Loucy (cell line): ENCODE data around the gene SEMA4C.

ENCODE experiments used
- H2AFZ ChIP-seq: fragments of 200-600 bp; sonication (generic); 2 replicates; pipeline ENCODE4 v1.6.0; 2016; ENCODE audit warnings: antibody characterized with exemption, mild to moderate bottlenecking, low read length, moderate library complexity
- H3F3A ChIP-seq: fragments of 200-600 bp; 2 replicates; pipeline ENCODE4 v1.6.0; 2016; ENCODE audit warnings: antibody characterized with exemption, low read depth, mild to moderate bottlenecking
- H3K27me3 ChIP-seq: fragments of 200-600 bp; sonication (generic); 2 replicates; pipeline ENCODE4 v1.6.1; 2014; ENCODE audit warnings: low read length, mild to moderate bottlenecking; ENCODE audit not compliant: insufficient read depth, poor library complexity, severe bottlenecking
- H3K36me3 ChIP-seq: fragments of 200-600 bp; sonication (generic); 2 replicates; pipeline ENCODE4 v1.6.1; 2016; ENCODE audit warnings: low read length; ENCODE audit not compliant: insufficient read depth
- H3K4me1 ChIP-seq: fragments of 200-600 bp; sonication (generic); 2 replicates; pipeline ENCODE4 v1.5.1; 2014; ENCODE audit warnings: low read length, mild to moderate bottlenecking; ENCODE audit not compliant: insufficient read depth, poor library complexity, severe bottlenecking
- H3K4me2 ChIP-seq: fragments of 200-600 bp; sonication (generic); 2 replicates; pipeline ENCODE4 v1.6.0; 2014; ENCODE audit warnings: antibody characterized with exemption, low read length, low read depth, mild to moderate bottlenecking; ENCODE audit not compliant: poor library complexity, severe bottlenecking
- H3K4me3 ChIP-seq: fragments of 200-600 bp; sonication (generic); 2 replicates; pipeline ENCODE4 v1.5.1; 2014; ENCODE audit warnings: low read length, mild to moderate bottlenecking, mixed read lengths; ENCODE audit not compliant: poor library complexity, severe bottlenecking
- H3K79me2 ChIP-seq: fragments of 200-600 bp; sonication (generic); 2 replicates; pipeline ENCODE4 v1.6.1; 2014; ENCODE audit warnings: low read length; ENCODE audit not compliant: insufficient read depth
- H3K9ac ChIP-seq: fragments of 200-600 bp; sonication (generic); 2 replicates; pipeline ENCODE4 v1.6.0; 2014; ENCODE audit warnings: mild to moderate bottlenecking, low read depth, low read length, moderate library complexity; ENCODE audit not compliant: poor library complexity, severe bottlenecking
- H3K9me2 ChIP-seq: fragments of 200-600 bp; sonication (generic); replicated peaks from 2 replicates; pipeline ENCODE4 v1.6.1; 2016; ENCODE audit warnings: low read depth, low read length, mixed read lengths
- H3K9me3 ChIP-seq: fragments of 200-600 bp; sonication (generic); 2 replicates; pipeline ENCODE4 v1.6.1; 2014; ENCODE audit warnings: mild to moderate bottlenecking, antibody characterized with exemption, low read length, low read depth; ENCODE audit not compliant: insufficient read depth
- H4K20me1 ChIP-seq: fragments of 200-600 bp; sonication (generic); 2 replicates; pipeline ENCODE4 v1.6.0; 2014; ENCODE audit warnings: antibody characterized with exemption, low read length, mild to moderate bottlenecking; ENCODE audit not compliant: insufficient read depth, poor library complexity, severe bottlenecking
- EZH2phosphoT487 ChIP-seq: fragments of 200-600 bp; IDR thresholded peaks from 2 replicates; pipeline ENCODE4 v1.6.1; 2018; ENCODE audit warnings: antibody characterized with exemption, mild to moderate bottlenecking, moderate library complexity, borderline replicate concordance
- TF ChIP-seq, protein P1 (sequence below): fragments of 200-600 bp; sonication (generic); conservative IDR thresholded peaks from 2 replicates; pipeline ENCODE4 v1.5.1; 2014; ENCODE audit warnings: mild to moderate bottlenecking, antibody characterized with exemption, low read length

Gene SEMA4C

DNA sequence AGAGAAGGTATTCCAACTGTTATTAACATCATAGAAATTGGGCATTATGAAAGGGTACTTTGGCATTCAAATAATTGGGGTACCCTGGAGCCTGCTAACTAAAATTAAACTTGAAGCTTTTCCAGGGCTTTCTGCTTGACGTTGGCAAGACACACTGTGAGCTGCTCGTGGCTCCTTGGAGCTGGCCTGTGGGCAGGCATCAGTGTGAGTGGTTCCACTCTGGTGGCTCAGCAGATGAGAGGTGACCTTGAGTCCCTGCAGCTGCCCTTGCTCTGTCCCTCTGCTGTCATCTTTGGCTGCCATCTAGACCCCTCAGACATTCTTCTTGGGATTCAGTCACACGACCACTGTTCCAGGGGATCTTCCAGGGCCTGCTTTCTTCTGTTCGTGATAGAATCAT is 47.1 kb downstream of the SEMA4C start:
- Histone ChIP-seq H3K9me3 (no peaks in the 10 kb centered on the region), H3K4me2 (peak overlapping the region; percentile 47), H3K4me1 (peaks cover 43% of the 10 kb centered on the region), H4K20me1 (peaks cover 62% of the 10 kb centered on the region), H3K9me2 (no peaks in the 10 kb centered on the region), H3F3A (no peaks in the 10 kb centered on the region), H3K36me3 (peaks cover 41% of the 10 kb centered on the region), H3K27me3 (no peaks in the 10 kb centered on the region), H3K79me2 (peaks cover 65% of the 10 kb centered on the region), H3K9ac (no peak overlapping the region), H2AFZ (no peak overlapping the region), H3K4me3 (no peak overlapping the region)
- TF ChIP-seq EZH2phosphoT487 = no peak

DNA sequence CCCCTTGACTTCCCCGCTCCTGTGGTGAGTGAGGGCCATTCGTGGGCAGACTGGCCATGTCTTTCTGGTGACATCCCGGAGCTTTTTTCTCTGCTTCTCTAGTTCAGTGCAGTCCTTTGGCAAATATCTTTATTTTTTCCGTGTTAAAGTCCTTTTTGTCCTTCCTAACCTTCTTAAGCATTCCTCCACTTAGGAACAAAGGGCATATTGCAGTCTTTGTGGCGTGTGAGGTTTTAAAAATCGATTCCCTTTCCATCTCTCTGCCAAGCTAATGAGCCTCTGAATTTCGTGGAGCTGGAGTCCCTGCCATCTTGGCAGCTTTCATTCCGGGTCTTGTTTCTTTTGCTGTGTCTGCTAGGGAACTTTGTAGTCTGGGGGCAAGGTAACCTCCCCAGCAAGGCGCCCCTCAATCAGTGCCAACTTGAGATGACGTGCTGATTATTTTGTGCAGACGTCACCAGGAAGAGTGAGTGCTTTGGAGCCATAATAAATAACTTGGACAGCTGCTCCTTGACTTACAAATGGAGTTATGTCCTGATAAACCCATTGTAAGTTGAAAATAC is 48.7 kb downstream of the SEMA4C start:
- Histone ChIP-seq H3K9me2 (no peaks in the 10 kb centered on the region), H3K4me3 (peak overlapping the region; percentile 85), H3F3A (no peaks in the 10 kb centered on the region), H3K36me3 (peaks cover 28% of the 10 kb centered on the region; the same call in 1 of the 2 replicates), H3K79me2 (peaks cover 75% of the 10 kb centered on the region), H3K9ac (peak overlapping the region; percentile 37), H3K27me3 (no peaks in the 10 kb centered on the region), H4K20me1 (peaks cover 71% of the 10 kb centered on the region), H3K9me3 (no peaks in the 10 kb centered on the region), H3K4me2 (peak overlapping the region; percentile 99), H3K4me1 (peaks cover 51% of the 10 kb centered on the region), H2AFZ (no peak overlapping the region)
- TF ChIP-seq EZH2phosphoT487 = no peak
- TF ChIP-seq, protein P1, sequence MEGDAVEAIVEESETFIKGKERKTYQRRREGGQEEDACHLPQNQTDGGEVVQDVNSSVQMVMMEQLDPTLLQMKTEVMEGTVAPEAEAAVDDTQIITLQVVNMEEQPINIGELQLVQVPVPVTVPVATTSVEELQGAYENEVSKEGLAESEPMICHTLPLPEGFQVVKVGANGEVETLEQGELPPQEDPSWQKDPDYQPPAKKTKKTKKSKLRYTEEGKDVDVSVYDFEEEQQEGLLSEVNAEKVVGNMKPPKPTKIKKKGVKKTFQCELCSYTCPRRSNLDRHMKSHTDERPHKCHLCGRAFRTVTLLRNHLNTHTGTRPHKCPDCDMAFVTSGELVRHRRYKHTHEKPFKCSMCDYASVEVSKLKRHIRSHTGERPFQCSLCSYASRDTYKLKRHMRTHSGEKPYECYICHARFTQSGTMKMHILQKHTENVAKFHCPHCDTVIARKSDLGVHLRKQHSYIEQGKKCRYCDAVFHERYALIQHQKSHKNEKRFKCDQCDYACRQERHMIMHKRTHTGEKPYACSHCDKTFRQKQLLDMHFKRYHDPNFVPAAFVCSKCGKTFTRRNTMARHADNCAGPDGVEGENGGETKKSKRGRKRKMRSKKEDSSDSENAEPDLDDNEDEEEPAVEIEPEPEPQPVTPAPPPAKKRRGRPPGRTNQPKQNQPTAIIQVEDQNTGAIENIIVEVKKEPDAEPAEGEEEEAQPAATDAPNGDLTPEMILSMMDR = no peak

DNA sequence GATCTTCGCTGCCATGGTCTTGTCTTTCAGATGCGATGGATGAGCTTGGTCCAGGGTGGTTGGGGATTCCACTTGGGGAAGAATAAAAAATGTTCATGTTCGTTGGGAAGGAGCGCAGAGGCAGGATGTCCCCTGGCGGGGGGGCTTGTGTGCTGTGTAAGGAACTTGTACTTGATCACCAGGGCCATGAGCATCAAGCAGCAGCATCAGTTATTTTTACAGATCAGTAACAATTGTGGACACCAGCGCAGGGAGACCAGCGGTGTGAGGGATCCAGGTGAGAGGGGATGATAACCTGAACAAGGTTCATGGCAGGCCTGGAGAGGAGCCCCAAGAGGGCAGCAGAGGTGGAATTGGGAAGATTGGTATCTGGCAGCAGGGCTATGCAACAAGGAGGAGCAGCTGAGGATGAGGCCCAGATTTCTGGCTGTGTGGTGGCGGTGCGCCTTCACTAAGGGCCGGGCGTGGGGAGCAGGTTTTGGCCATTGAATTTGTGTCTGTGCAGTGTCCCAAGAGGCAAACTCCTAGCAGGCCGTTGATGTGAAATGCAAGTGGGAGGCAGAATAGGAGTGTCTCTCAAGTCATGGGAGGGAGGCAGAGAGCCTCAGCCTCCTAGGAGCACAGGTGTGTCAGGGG is 49.9 kb downstream of the SEMA4C start:
- H3K4me2 ChIP-seq = peak overlapping the region; percentile 99
- no peaks in the 10 kb centered on the region for H3K27me3 ChIP-seq
- H4K20me1 ChIP-seq = peaks cover 71% of the 10 kb centered on the region
- TF ChIP-seq EZH2phosphoT487 = no peak
- TF ChIP-seq, protein P1 = peak; percentile 45
- H2AFZ ChIP-seq = no peak overlapping the region
- peak overlapping the region; percentile 71 for H3K9ac ChIP-seq
- peaks cover 55% of the 10 kb centered on the region for H3K4me1 ChIP-seq
- H3K9me2 ChIP-seq = no peaks in the 10 kb centered on the region
- H3F3A ChIP-seq = no peaks in the 10 kb centered on the region
- H3K4me3 ChIP-seq = peak overlapping the region; percentile 85
- H3K9me3 ChIP-seq = no peaks in the 10 kb centered on the region
- H3K36me3 ChIP-seq = peaks cover 18% of the 10 kb centered on the region; the same call in 1 of the 2 replicates
- peaks cover 75% of the 10 kb centered on the region for H3K79me2 ChIP-seq
